ENCODE measurements around the gene RGS14. TPM values are rescaled to one million over a fixed set of nuclear protein-coding genes. Genes with fewer than 3 reads are reported as not detected.

Gene RGS14
- total RNA-seq, 1 donor from 2014 or later: 6.2 TPM

GRCh38 chr5:177327539-177328522 is 29.9 kb upstream of the RGS14 start:
- H3K4me3 Mint-ChIP-seq (ENCODE audit: unreplicated experiment): no peak overlapping the region

GRCh38 chr5:177328545-177329231 is 29.0 kb upstream of the RGS14 start:
- no peak for DNase-seq (ENCODE audit: extremely low spot score, unreplicated experiment)
- no peak for TF ChIP-seq CTCF (IDR thresholded peaks at IDR 0.05)
- Mint-ChIP-seq H3K36me3 (ENCODE audit: unreplicated experiment) (peaks cover 28% of the 10 kb centered on the region), H3K27me3 (ENCODE audit: unreplicated experiment) (no peaks in the 10 kb centered on the region), H3K9me3 (ENCODE audit: unreplicated experiment) (no peaks in the 10 kb centered on the region), H3K27ac (ENCODE audit: unreplicated experiment) (peak overlapping the region; percentile 83), H3K4me3 (ENCODE audit: unreplicated experiment) (no peak overlapping the region), H3K4me1 (ENCODE audit: unreplicated experiment) (peaks cover 18% of the 10 kb centered on the region)

More at GRCh38 chr5:177327539-177328522, 29.9 kb upstream of the RGS14 start:
- TF ChIP-seq CTCF (IDR thresholded peaks at IDR 0.05): peak; percentile 7
- Mint-ChIP-seq H3K36me3 (ENCODE audit: unreplicated experiment) (peaks cover 20% of the 10 kb centered on the region), H3K9me3 (ENCODE audit: unreplicated experiment) (no peaks in the 10 kb centered on the region), H3K4me1 (ENCODE audit: unreplicated experiment) (peaks cover 18% of the 10 kb centered on the region), H3K27me3 (ENCODE audit: unreplicated experiment) (no peaks in the 10 kb centered on the region), H3K27ac (ENCODE audit: unreplicated experiment) (peak overlapping the region; percentile 83)
- DNase-seq (ENCODE audit: extremely low spot score, unreplicated experiment): no peak

GRCh38 chr5:177329883-177330282 is 27.8 kb upstream of the RGS14 start:
- no peak overlapping the region for H3K4me3 Mint-ChIP-seq (ENCODE audit: unreplicated experiment)
- H3K4me1 Mint-ChIP-seq (ENCODE audit: unreplicated experiment): peaks cover 18% of the 10 kb centered on the region
- H3K36me3 Mint-ChIP-seq (ENCODE audit: unreplicated experiment): peaks cover 32% of the 10 kb centered on the region
- H3K27ac Mint-ChIP-seq (ENCODE audit: unreplicated experiment): no peak overlapping the region
- no peak for DNase-seq (ENCODE audit: extremely low spot score, unreplicated experiment)
- H3K27me3 Mint-ChIP-seq (ENCODE audit: unreplicated experiment): no peaks in the 10 kb centered on the region
- no peaks in the 10 kb centered on the region for H3K9me3 Mint-ChIP-seq (ENCODE audit: unreplicated experiment)
- no peak for TF ChIP-seq CTCF (IDR thresholded peaks at IDR 0.05)

- peaks cover 13% of the 10 kb centered on the region for H3K4me1 Mint-ChIP-seq (ENCODE audit: unreplicated experiment)
- no peak for TF ChIP-seq CTCF (IDR thresholded peaks at IDR 0.05)
- no peak for DNase-seq (ENCODE audit: extremely low spot score, unreplicated experiment)
- H3K9me3 Mint-ChIP-seq (ENCODE audit: unreplicated experiment): no peaks in the 10 kb centered on the region
- no peak overlapping the region for H3K27ac Mint-ChIP-seq (ENCODE audit: unreplicated experiment)
- no peak overlapping the region for H3K4me3 Mint-ChIP-seq (ENCODE audit: unreplicated experiment)
- peaks cover 39% of the 10 kb centered on the region for H3K36me3 Mint-ChIP-seq (ENCODE audit: unreplicated experiment)
- H3K27me3 Mint-ChIP-seq (ENCODE audit: unreplicated experiment): no peaks in the 10 kb centered on the region
Measured at GRCh38 chr5:177330991-177331842, 26.5 kb upstream of the RGS14 start.
